Measurements from ENCODE around the gene EEFSEC.

DNA sequence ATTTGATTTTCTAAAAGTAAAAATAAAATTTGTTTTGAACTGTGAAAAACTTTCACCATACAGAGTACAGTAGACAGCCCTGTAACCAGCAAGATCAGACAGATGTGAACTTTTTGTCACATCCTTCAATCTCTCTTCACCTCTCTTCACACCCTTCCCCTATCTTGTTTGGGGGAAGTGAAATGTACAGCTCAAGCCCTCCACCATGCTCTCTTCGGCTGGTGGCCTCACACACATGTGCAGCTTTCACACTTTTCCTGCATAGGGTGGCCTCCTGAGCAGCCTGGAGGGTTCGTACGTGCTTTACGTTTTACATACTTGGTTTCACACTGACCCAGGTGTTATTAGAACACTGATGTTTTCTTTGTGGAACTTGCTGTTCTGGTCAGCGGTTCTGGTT is 227.0 kb downstream of the EEFSEC start:
- TF ChIP-seq, protein P1, sequence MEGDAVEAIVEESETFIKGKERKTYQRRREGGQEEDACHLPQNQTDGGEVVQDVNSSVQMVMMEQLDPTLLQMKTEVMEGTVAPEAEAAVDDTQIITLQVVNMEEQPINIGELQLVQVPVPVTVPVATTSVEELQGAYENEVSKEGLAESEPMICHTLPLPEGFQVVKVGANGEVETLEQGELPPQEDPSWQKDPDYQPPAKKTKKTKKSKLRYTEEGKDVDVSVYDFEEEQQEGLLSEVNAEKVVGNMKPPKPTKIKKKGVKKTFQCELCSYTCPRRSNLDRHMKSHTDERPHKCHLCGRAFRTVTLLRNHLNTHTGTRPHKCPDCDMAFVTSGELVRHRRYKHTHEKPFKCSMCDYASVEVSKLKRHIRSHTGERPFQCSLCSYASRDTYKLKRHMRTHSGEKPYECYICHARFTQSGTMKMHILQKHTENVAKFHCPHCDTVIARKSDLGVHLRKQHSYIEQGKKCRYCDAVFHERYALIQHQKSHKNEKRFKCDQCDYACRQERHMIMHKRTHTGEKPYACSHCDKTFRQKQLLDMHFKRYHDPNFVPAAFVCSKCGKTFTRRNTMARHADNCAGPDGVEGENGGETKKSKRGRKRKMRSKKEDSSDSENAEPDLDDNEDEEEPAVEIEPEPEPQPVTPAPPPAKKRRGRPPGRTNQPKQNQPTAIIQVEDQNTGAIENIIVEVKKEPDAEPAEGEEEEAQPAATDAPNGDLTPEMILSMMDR (IDR thresholded peaks at IDR 0.05; ENCODE audit: low read depth, low read length) = no peak
- no peak for TF ChIP-seq POLR2A (IDR thresholded peaks at IDR 0.05; ENCODE audit: extremely low read depth, insufficient read length)

Measured in NB4 (cell line).